OCI-LY1 (cell line): Measurements from ENCODE around the gene TTC19.

Source experiments
- CTCF ChIP-seq: fragments of 200-600 bp; sonication (generic), shearing (Covaris generic); IDR thresholded peaks from 2 replicates; pipeline ENCODE4 v1.5.1; 2017; ENCODE audit warnings: mild to moderate bottlenecking, antibody characterized with exemption, low read length, moderate library complexity, mixed read lengths
- EZH2 ChIP-seq: fragments of 200-600 bp; sonication (generic), shearing (Covaris generic); IDR thresholded peaks from 2 replicates; pipeline ENCODE4 v1.8.0; 2017; ENCODE audit warnings: borderline replicate concordance, mixed run types, mild to moderate bottlenecking, antibody characterized with exemption, low read length, moderate library complexity, mixed read lengths

GRCh38 chr17:16026895-16027294 is 27.3 kb downstream of the TTC19 start:
- no peak for TF ChIP-seq CTCF
- TF ChIP-seq EZH2 = no peak
